Psoas muscle (tissue), 8 donors: ENCODE results near the gene METTL15. TPM values are rescaled to one million over a fixed set of nuclear protein-coding genes. Genes with fewer than 3 reads are reported as not detected.

Experiments
- ATAC-seq, 4 donors: fragments of 200-7000 bp; cut with Tn5 transposase; one replicate each; pipeline ENCODE4 v1.9.1; 2020; ENCODE audit warnings: moderate library complexity in 3 of 4, mild to moderate bottlenecking in 2 of 4
- DNase-seq, 2 donors: peaks; one replicate each; pipeline ENCODE4 v3.0.0-alpha.2; 2020
- H3K27ac ChIP-seq: fragments of 200-600 bp; one replicate; pipeline ENCODE4 v1.8.0; 2022
- H3K27me3 ChIP-seq, 3 donors: fragments of 200-600 bp in 1 of 3; one replicate each; pipeline versions ENCODE4 v1.6.1 to v1.8.0; 2013 to 2022; ENCODE audit warnings: low read length in 2 of 3, mild to moderate bottlenecking in 2 of 3, moderate library complexity in 1 of 3; ENCODE audit not compliant: insufficient read depth in 3 of 3
- H3K36me3 ChIP-seq, 2 donors: fragments of 200-600 bp in 1 of 2; one replicate each; pipeline versions ENCODE4 v1.6.1 to v1.8.0; 2013 to 2022; ENCODE audit warnings: low read depth in 1 of 2, mild to moderate bottlenecking in 1 of 2, moderate library complexity in 1 of 2; ENCODE audit not compliant: insufficient read depth in 1 of 2
- H3K4me1 ChIP-seq: fragments of 200-600 bp; one replicate; pipeline ENCODE4 v1.8.0; 2022
- H3K4me3 ChIP-seq: fragments of 200-600 bp; one replicate; pipeline ENCODE4 v1.8.0; 2022; ENCODE audit warnings: mild to moderate bottlenecking
- H3K9me3 ChIP-seq: fragments of 200-600 bp; one replicate; pipeline ENCODE4 v1.8.0; 2022
- CTCF ChIP-seq: fragments of 200-600 bp; IDR thresholded peaks from one replicate; pipeline ENCODE4 v1.8.0; 2022; ENCODE audit warnings: antibody characterized with exemption
- WGBS, 3 donors: extraction: QIAGEN DNeasy Blood & Tissue Kit; methylation state at CpG; one replicate each; pipeline versions ENCODE4 v1.1.6 to v1.1.7; 2013; 5-methylcytosine and 5-hydroxymethylcytosine counted together
- intact Hi-C, 2 donors: fragments of 100-400 bp; cut with DNase I; formaldehyde crosslinking; loops; one replicate each; pipeline versions ENCODE4 v1.11.0 to v1.14.2; 2022
- polyA plus RNA-seq, 3 donors: library from polyadenylated mRNA; stranded (reverse); fragments of 200-250 nt; gene quantifications; one replicate each; pipeline ENCODE4 v1.2.3, GENCODE V29; 2013
- total RNA-seq, 4 donors: library from RNA; stranded (reverse); fragmentation: NEBNext Ultra II Directional in 2 of 4; extraction: Animal tissue kit (Norgen Biotek cat#: 25700) in 2 of 4; gene quantifications; one replicate each; pipeline versions ENCODE4 v1.2.1 to v1.2.4, GENCODE V29; 2021 to 2023
- donor health status: healthy with polysubstance abuse.
- donor health status: DM: no; HTN: no; CAD: no; lungs with moderate emphysema.
- donor health status: Bipolar disorder and iron deficiency.
- donor health status: healthy.
- donor health status: DM: yes; HTN: yes; CAD: no.
- donor health status: DM: no; HTN: no; CAD: no.
- donor health status: DM: no; HTN: no; CAD: no.
- donor health status: DM: yes; HTN: yes; CAD: no.

The METTL15 gene
- total and polyA plus RNA-seq, 7 donors, result 3.6 to 9.5 (median 8.4) TPM

GRCh38 chr11:28104425-28104824 is 3.8 kb upstream of the METTL15 start:
- intact Hi-C loops, result no loop called here
- ATAC-seq, result no peak
- no peak for TF ChIP-seq CTCF
- H3K27me3 ChIP-seq, result no peaks in the 10 kb centered on the region
- H3K36me3 ChIP-seq, result no peaks in the 10 kb centered on the region
- peaks cover 13% of the 10 kb centered on the region for H3K4me1 ChIP-seq
- WGBS, 3 donors, result 84 to 92% (median 90%) methylated on average over 1 of the region's 1 CpG
- H3K4me3 ChIP-seq, result no peak overlapping the region
- H3K9me3 ChIP-seq, result no peaks in the 10 kb centered on the region
- H3K27ac ChIP-seq, result no peak overlapping the region
- DNase-seq, result no peak

GRCh38 chr11:28104984-28105383 is 3.2 kb upstream of the METTL15 start:
- Histone ChIP-seq H3K9me3 (no peaks in the 10 kb centered on the region), H3K27me3 (no peaks in the 10 kb centered on the region), H3K27ac (no peak overlapping the region), H3K36me3 (no peaks in the 10 kb centered on the region), H3K4me3 (no peak overlapping the region), H3K4me1 (peaks cover 17% of the 10 kb centered on the region)
- WGBS, 3 donors, result 86 to 88% (median 87%) methylated on average over 2 of the region's 2 CpGs
- DNase-seq (no peak), ATAC-seq (no peak)
- no peak for TF ChIP-seq CTCF
- intact Hi-C loops, result loop anchor here in 1 of 2 donors (5.0 kb wide), 1 partner anchor 598 kb away; the partner anchor contains the start of gene LIN7C

- Histone ChIP-seq H3K4me3 (no peak overlapping the region), H3K4me1 (peaks cover 19% of the 10 kb centered on the region), H3K36me3 (no peaks in the 10 kb centered on the region), H3K27ac (no peak overlapping the region), H3K27me3 (no peaks in the 10 kb centered on the region), H3K9me3 (no peaks in the 10 kb centered on the region)
- ATAC-seq, result no peak
- intact Hi-C loops, result loop anchor here in 1 of 2 donors (5.0 kb wide), 1 partner anchor 599 kb away; the partner anchor contains the start of gene LIN7C
- no peak for TF ChIP-seq CTCF
- 79 to 84% (median 84%) methylated on average over 5 of the region's 5 CpGs for WGBS, 3 donors
- DNase-seq, result no peak
Measured at GRCh38 chr11:28105869-28106268, 2.3 kb upstream of the METTL15 start.

- H3K4me3 ChIP-seq, result no peak overlapping the region
- peaks cover 25% of the 10 kb centered on the region for H3K4me1 ChIP-seq
- DNase-seq (no peak), ATAC-seq (no peak)
- 80% methylated on average over 14 of the region's 14 CpGs for WGBS, 3 donors
- intact Hi-C loops, result loop anchor here in 1 of 2 donors (5.0 kb wide), 1 partner anchor 599 kb away; the partner anchor contains the start of gene LIN7C
- TF ChIP-seq CTCF, result no peak
- no peaks in the 10 kb centered on the region for H3K27me3 ChIP-seq
- no peak overlapping the region for H3K27ac ChIP-seq
- no peaks in the 10 kb centered on the region for H3K9me3 ChIP-seq
- H3K36me3 ChIP-seq, result no peaks in the 10 kb centered on the region
Measured at GRCh38 chr11:28106353-28107043, 1.7 kb upstream of the METTL15 start.
